H1 (cell line): ENCODE data around the gene FBN1. TPM values are rescaled to one million over a fixed set of nuclear protein-coding genes. Genes with fewer than 3 reads are reported as not detected.
A peak's percentile ranks its signal among the peaks of the same experiment; 100 is the strongest.

Source experiments
- CTCF ChIA-PET: fragments of 300-600 bp; sonication (Branson Sonifier 250); formaldehyde crosslinking; loops from one replicate; lab custom pipeline; 2021; ENCODE audit not compliant: partially characterized antibody; lab: Charles Lee
- POLR2A ChIA-PET: fragments of 300-600 bp; sonication (Branson Sonifier 250); formaldehyde crosslinking; loops from one replicate; lab custom pipeline; 2021; ENCODE audit warnings: inconsistent platforms; ENCODE audit not compliant: partially characterized antibody; lab: Charles Lee
- DNase-seq, 2 experiments: peaks; one replicate each; pipeline versions ENCODE4 v3.0.0 to v3.0.0-alpha.2; 2010 to 2022; ENCODE audit warnings: low spot score in 2 of 2, low read depth in 1 of 2, mixed read lengths in 1 of 2
- FAIRE-seq: peaks from 2 replicates; lab custom pipeline; 2011; peaks lifted over from hg19 to GRCh38; lab: Jason Lieb, UNC
- H2AFZ ChIP-seq: 2 replicates; pipeline ENCODE4 v1.8.1; 2012; ENCODE audit warnings: low read length, inconsistent platforms
- H2AK5ac ChIP-seq: 2 replicates; pipeline ENCODE4 v1.6.1; 2013; ENCODE audit warnings: low read depth, low read length
- H2BK120ac ChIP-seq: replicated peaks from 2 replicates; pipeline ENCODE3; 2013; ENCODE audit warnings: low read depth, low read length, inconsistent platforms
- H2BK12ac ChIP-seq: 2 replicates; pipeline ENCODE4 v1.6.1; 2013; ENCODE audit warnings: low read depth, low read length
- H2BK15ac ChIP-seq: 2 replicates; pipeline ENCODE4 v1.6.1; 2013; ENCODE audit warnings: low read length
- H2BK20ac ChIP-seq: 2 replicates; pipeline ENCODE4 v1.6.1; 2013; ENCODE audit warnings: low read length
- H2BK5ac ChIP-seq: 2 replicates; pipeline ENCODE4 v1.6.1; 2013; ENCODE audit warnings: low read depth, low read length
- H3K14ac ChIP-seq: 2 replicates; pipeline ENCODE4 v1.6.1; 2013; ENCODE audit warnings: inconsistent platforms; ENCODE audit not compliant: insufficient read length
- H3K18ac ChIP-seq: 2 replicates; pipeline ENCODE4 v1.6.1; 2013; ENCODE audit warnings: low read length; ENCODE audit errors: extremely low read depth
- H3K23ac ChIP-seq: 2 replicates; pipeline ENCODE4 v1.6.1; 2013; ENCODE audit warnings: inconsistent platforms; ENCODE audit not compliant: insufficient read length
- H3K23me2 ChIP-seq: 2 replicates; pipeline ENCODE4 v1.6.1; 2013; ENCODE audit warnings: low read depth, low read length
- H3K27ac ChIP-seq: 2 replicates; pipeline ENCODE4 v1.6.1; 2011; ENCODE audit warnings: low read depth, low read length, inconsistent platforms
- H3K27me3 ChIP-seq, 4 experiments: replicated peaks in 1 of 4; 1 replicate in 1 of 4; 2 replicates in 3 of 4; pipeline versions ENCODE4 v1.6.1 to v1.8.1; 2011 to 2013; ENCODE audit warnings: low read length in 3 of 4, mild to moderate bottlenecking in 3 of 4, inconsistent platforms in 2 of 4, mixed read lengths in 2 of 4, moderate library complexity in 1 of 4; ENCODE audit not compliant: control insufficient read depth in 3 of 4, insufficient read depth in 3 of 4; ENCODE audit errors: extremely low read depth in 1 of 4
- H3K36me3 ChIP-seq, 4 experiments: 2 replicates each; pipeline versions ENCODE4 v1.6.1 to v1.8.1; 2011 to 2013; ENCODE audit warnings: mild to moderate bottlenecking in 4 of 4, low read length in 3 of 4, moderate library complexity in 2 of 4, control low read depth in 1 of 4, inconsistent platforms in 1 of 4; ENCODE audit not compliant: insufficient read depth in 4 of 4, control insufficient read depth in 2 of 4
- H3K4ac ChIP-seq: replicated peaks from 2 replicates; pipeline ENCODE3; 2013; ENCODE audit warnings: low read length, low read depth, mixed read lengths, inconsistent platforms; ENCODE audit not compliant: insufficient read length
- H3K4me1 ChIP-seq, 4 experiments: replicated peaks in 1 of 4; 1 replicate in 1 of 4; 2 replicates in 3 of 4; pipeline versions ENCODE4 v1.6.1 to v1.8.1; 2011 to 2013; ENCODE audit warnings: low read length in 3 of 4, inconsistent platforms in 2 of 4, mixed read lengths in 1 of 4; ENCODE audit not compliant: insufficient read depth in 4 of 4, control insufficient read depth in 3 of 4
- H3K4me2 ChIP-seq, 2 experiments: 2 replicates each; pipeline versions ENCODE4 v1.6.1 to v1.8.1; 2011 to 2013; ENCODE audit warnings: low read depth in 2 of 2, low read length in 2 of 2, control low read depth in 1 of 2, inconsistent platforms in 1 of 2, mild to moderate bottlenecking in 1 of 2; ENCODE audit not compliant: insufficient read depth in 1 of 2
- H3K4me3 ChIP-seq, 4 experiments: fragments of 200-600, 300-600 bp in 1 of 4; sonication (generic), shearing (Covaris generic), sonication (Bioruptor Twin) in 1 of 4; 2 replicates each; pipeline versions ENCODE4 v1.5.1 to v1.8.1; 2011 to 2016; ENCODE audit warnings: low read length in 4 of 4, low read depth in 3 of 4, control low read depth in 2 of 4, inconsistent platforms in 2 of 4, mild to moderate bottlenecking in 2 of 4, mixed read lengths in 1 of 4, moderate library complexity in 1 of 4; ENCODE audit not compliant: insufficient read depth in 2 of 4; ENCODE audit errors: extremely low read depth in 1 of 4
- H3K56ac ChIP-seq: replicated peaks from 2 replicates; pipeline ENCODE3; 2013; ENCODE audit warnings: low read depth, mild to moderate bottlenecking, mixed read lengths, low read length, inconsistent platforms; ENCODE audit not compliant: insufficient read length
- H3K79me1 ChIP-seq: 2 replicates; pipeline ENCODE4 v1.6.1; 2013; ENCODE audit warnings: low read depth, low read length, control low read depth
- H3K79me2 ChIP-seq, 2 experiments: 2 replicates each; pipeline versions ENCODE4 v1.6.1 to v1.8.1; 2012 to 2013; ENCODE audit warnings: low read length in 2 of 2, mild to moderate bottlenecking in 2 of 2, inconsistent platforms in 1 of 2; ENCODE audit not compliant: insufficient read depth in 2 of 2, control insufficient read depth in 1 of 2
- H3K9ac ChIP-seq, 4 experiments: replicated peaks in 1 of 4; 1 replicate in 1 of 4; 2 replicates in 3 of 4; pipeline versions ENCODE4 v1.6.1 to v1.8.1; 2011 to 2013; ENCODE audit warnings: low read depth in 3 of 4, low read length in 3 of 4, control low read depth in 2 of 4, mild to moderate bottlenecking in 2 of 4, moderate library complexity in 2 of 4, inconsistent platforms in 1 of 4; ENCODE audit errors: extremely low read depth in 1 of 4
- H3K9me3 ChIP-seq, 2 experiments: 2 replicates each; pipeline versions ENCODE4 v1.6.1 to v1.8.1; 2012 to 2013; ENCODE audit warnings: mild to moderate bottlenecking in 2 of 2, moderate library complexity in 2 of 2, control low read depth in 1 of 2, inconsistent platforms in 1 of 2, low read depth in 1 of 2, low read length in 1 of 2, mixed read lengths in 1 of 2; ENCODE audit not compliant: insufficient read depth in 2 of 2
- H4K20me1 ChIP-seq, 2 experiments: replicated peaks in 1 of 2; 2 replicates each; pipeline versions ENCODE3 to v1.8.1; 2011 to 2013; ENCODE audit warnings: inconsistent platforms in 2 of 2, low read length in 2 of 2, mild to moderate bottlenecking in 1 of 2; ENCODE audit not compliant: insufficient read depth in 2 of 2, control insufficient read depth in 1 of 2
- H4K5ac ChIP-seq: 2 replicates; pipeline ENCODE4 v1.6.1; 2013; ENCODE audit warnings: low read length, low read depth, mixed read lengths, inconsistent platforms; ENCODE audit not compliant: insufficient read length
- H4K8ac ChIP-seq: 2 replicates; pipeline ENCODE4 v1.8.0; 2013; ENCODE audit warnings: mild to moderate bottlenecking, moderate library complexity, low read length, inconsistent platforms; ENCODE audit not compliant: insufficient read depth; ENCODE audit errors: extremely low read depth
- H4K91ac ChIP-seq: replicated peaks from 2 replicates; pipeline ENCODE3; 2013; ENCODE audit warnings: low read length, mixed read lengths, inconsistent platforms; ENCODE audit not compliant: insufficient read length
- MAFK ChIP-seq: IDR thresholded peaks from 2 replicates; pipeline ENCODE4 v1.6.1; 2012; ENCODE audit warnings: low read depth, mild to moderate bottlenecking, improper control_type of control experiment, low read length
- SIRT6 ChIP-seq: IDR thresholded peaks from one replicate; pipeline ENCODE4 v1.7.1; 2012; ENCODE audit warnings: low read length, inconsistent platforms
- polyA plus RNA-seq, 7 experiments: library from polyadenylated mRNA; depleted of rRNA in 3 of 7; stranded (reverse) in 5 of 7; unstranded in 2 of 7; fragments of >200 nt in 5 of 7; fragments of 200-250 nt in 2 of 7; gene quantifications; 1 replicate in 5 of 7; 2 replicates in 1 of 7; 4 replicates in 1 of 7; pipeline versions ENCODE4 v1.2.1 to v1.2.3, GENCODE V29; 2011 to 2013; ENCODE audit warnings: missing spikeins in 2 of 7, mixed read lengths in 2 of 7
- total RNA-seq: library from RNA; stranded (reverse); fragmentation: NEBNext Ultra II Directional; extraction: Animal tissue kit (Norgen Biotek cat#: 25700); gene quantifications from 2 replicates; pipeline ENCODE4 v1.2.1, GENCODE V29; 2021

The FBN1 gene
- total and polyA plus RNA-seq, 2 of the 8 experiments (the other 6 are each of a cell fraction or from before 2014, with no cell fraction given) = 3.0 to 4.0 TPM

DNA sequence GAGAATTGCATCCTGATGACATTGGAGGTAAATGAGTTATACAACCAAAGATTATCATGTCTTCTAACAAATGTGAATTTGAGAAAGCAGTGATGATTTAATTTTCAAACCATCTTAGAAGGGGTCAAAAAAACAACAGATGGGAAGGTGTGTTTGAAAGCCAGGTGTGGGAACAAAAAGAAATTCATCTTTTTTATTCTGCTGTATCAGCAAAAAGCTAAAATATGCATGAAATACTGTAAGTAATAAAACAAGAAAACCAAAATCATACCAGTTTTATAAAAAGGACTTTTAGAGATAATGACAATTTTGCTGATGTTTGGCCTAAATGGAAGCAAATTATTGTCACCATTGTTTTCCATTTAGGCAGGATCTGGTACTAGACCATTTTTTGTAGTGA, 145.5 kb downstream of the FBN1 start:
- POLR2A ChIA-PET = no interaction called here
- Histone ChIP-seq H3K9ac (no peak overlapping the region), H4K20me1 (no peaks in the 10 kb centered on the region), H3K4me3 (no peak overlapping the region), H4K8ac (no peak overlapping the region), H4K91ac (no peak overlapping the region), H3K23me2 (no peaks in the 10 kb centered on the region; the same call in none of the 2 replicates), H2BK120ac (no peak overlapping the region), H2BK20ac (no peak overlapping the region), H3K79me2 (no peaks in the 10 kb centered on the region), H2BK15ac (no peak overlapping the region), H3K27me3 (no peaks in the 10 kb centered on the region), H3K18ac (no peak overlapping the region), H2AK5ac (no peak overlapping the region), H2BK12ac (no peak overlapping the region), H3K36me3 (no peaks in the 10 kb centered on the region), H2AFZ (no peak overlapping the region), H3K23ac (no peak overlapping the region), H3K14ac (no peak overlapping the region), H2BK5ac (no peak overlapping the region), H3K4me2 (no peak overlapping the region), H3K27ac (no peak overlapping the region), H3K9me3 (no peaks in the 10 kb centered on the region), H3K4me1 (no peaks in the 10 kb centered on the region), H4K5ac (no peak overlapping the region), H3K56ac (no peak overlapping the region), H3K4ac (no peak overlapping the region), H3K79me1 (no peaks in the 10 kb centered on the region)
- DNase-seq (no peak), FAIRE-seq (no peak)
- no peak for TF ChIP-seq SIRT6
- peak; percentile 91 for TF ChIP-seq MAFK
- CTCF ChIA-PET = interaction anchor here (1.5 kb wide), 1 partner anchor 20 kb away, joined by 5 read pairs; no protein-coding TSS in a partner anchor
